BE2C (cell line): ENCODE measurements around the gene HOXC10.

Source experiments
- DNase-seq: peaks from one replicate; pipeline ENCODE4 v3.0.0-alpha.2; 2020
- H3K27me3 ChIP-seq: fragments of 250-450 bp; sonication (Bioruptor Pico); 2 replicates; pipeline ENCODE4 v1.5.1; 2020; ENCODE audit warnings: mild to moderate bottlenecking
- H3K36me3 ChIP-seq: fragments of 250-450 bp; sonication (Bioruptor Pico); 2 replicates; pipeline ENCODE4 v1.5.1; 2020; ENCODE audit warnings: mild to moderate bottlenecking
- H3K4me1 ChIP-seq: fragments of 250-450 bp; sonication (Bioruptor Pico); 2 replicates; pipeline ENCODE4 v1.5.1; 2020
- H3K4me3 ChIP-seq: 2 replicates; pipeline ENCODE4 v1.5.1; 2011; ENCODE audit warnings: low read depth, low read length
- H3K9me3 ChIP-seq: fragments of 250-450 bp; sonication (Bioruptor Pico); 2 replicates; pipeline ENCODE4 v1.5.1; 2020
- TF ChIP-seq, protein P1 (sequence below): IDR thresholded peaks from 2 replicates; pipeline ENCODE4 v1.5.1; 2012; ENCODE audit warnings: mild to moderate bottlenecking, low read depth, low read length

The HOXC10 gene

DNA sequence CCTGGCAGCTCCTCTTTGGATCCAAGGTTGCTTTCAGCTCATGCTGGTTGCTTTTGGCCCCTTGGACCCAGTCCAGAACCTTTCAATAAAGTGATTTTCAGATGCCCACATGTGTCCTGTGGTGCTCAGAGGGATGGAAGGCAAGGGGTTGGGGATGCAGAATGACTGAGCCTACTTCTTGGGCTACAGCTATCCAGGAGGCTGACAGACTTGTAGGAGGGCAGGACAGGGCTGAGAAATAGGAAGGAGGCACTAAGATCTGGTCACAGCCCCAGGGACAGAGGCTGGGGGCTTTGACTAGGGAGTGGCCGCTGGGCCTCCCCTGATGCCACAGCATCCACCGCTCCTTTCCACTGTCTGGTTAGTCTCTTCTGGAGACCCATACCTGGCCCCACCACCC, 13.3 kb upstream of the HOXC10 start:
- Histone ChIP-seq H3K9me3 (no peaks in the 10 kb centered on the region), H3K36me3 (no peaks in the 10 kb centered on the region), H3K4me1 (peaks cover 25% of the 10 kb centered on the region), H3K27me3 (peaks cover 23% of the 10 kb centered on the region), H3K4me3 (no peak overlapping the region)
- no peak for DNase-seq
- TF ChIP-seq, protein P1, sequence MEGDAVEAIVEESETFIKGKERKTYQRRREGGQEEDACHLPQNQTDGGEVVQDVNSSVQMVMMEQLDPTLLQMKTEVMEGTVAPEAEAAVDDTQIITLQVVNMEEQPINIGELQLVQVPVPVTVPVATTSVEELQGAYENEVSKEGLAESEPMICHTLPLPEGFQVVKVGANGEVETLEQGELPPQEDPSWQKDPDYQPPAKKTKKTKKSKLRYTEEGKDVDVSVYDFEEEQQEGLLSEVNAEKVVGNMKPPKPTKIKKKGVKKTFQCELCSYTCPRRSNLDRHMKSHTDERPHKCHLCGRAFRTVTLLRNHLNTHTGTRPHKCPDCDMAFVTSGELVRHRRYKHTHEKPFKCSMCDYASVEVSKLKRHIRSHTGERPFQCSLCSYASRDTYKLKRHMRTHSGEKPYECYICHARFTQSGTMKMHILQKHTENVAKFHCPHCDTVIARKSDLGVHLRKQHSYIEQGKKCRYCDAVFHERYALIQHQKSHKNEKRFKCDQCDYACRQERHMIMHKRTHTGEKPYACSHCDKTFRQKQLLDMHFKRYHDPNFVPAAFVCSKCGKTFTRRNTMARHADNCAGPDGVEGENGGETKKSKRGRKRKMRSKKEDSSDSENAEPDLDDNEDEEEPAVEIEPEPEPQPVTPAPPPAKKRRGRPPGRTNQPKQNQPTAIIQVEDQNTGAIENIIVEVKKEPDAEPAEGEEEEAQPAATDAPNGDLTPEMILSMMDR: no peak

DNA sequence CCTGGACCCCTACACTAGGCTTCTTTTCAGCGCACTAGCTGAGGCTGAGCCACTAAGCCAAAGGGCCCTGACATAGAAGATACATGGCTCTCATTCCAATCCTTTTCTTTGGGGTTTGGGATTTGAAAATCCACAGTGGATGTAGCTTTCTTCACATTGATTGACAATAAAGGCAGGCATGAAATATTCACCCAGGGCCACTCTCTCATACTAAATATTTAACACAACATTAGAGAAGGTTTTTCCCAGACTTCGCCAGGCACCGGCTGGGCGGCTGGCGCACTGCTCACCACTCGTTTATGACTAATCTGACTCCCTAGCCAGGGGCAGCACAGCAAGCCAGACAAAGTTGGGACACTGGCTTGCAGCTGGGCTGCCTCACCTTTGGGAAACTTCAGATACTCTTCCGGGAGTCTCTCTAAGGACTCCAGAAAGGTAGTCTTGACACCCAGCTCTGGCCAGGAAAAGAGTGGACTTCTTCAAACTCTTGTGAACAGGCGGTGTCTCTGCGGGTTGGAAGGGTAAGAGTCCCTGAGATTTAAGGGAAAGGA, 12.7 kb upstream of the HOXC10 start:
- Histone ChIP-seq H3K27me3 (peaks cover 23% of the 10 kb centered on the region), H3K9me3 (no peaks in the 10 kb centered on the region), H3K4me3 (no peak overlapping the region), H3K36me3 (no peaks in the 10 kb centered on the region), H3K4me1 (peaks cover 25% of the 10 kb centered on the region)
- TF ChIP-seq, protein P1: no peak
- no peak for DNase-seq

DNA sequence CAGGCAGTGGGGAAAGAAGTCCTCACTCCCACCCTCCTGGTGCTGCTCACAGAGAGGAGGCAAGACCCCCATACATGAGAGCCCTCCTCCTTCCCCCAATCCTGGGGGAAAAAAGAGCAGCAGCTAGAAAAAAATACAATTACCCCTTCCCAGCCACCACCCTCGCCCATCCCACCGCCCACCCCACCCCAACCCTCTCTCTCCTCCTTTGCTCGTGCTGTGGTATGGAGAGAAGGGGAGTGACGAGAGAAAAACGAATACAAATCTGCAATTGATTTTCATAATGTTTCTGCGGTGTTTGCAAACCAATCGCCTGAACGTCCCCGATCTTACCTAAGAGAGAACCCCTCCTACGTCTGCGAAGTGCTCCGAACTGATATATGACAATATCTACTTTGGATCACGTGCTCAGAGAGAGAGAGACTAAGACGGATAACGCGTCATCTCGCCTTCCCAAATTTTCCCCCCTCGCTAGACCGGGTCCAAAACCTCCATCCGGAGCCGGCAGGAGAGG, 12.2 kb upstream of the HOXC10 start, which contains the start of gene HOXC11:
Gene HOXC11, plus strand, starts transcription at position 405 of the 514 bp plus-strand sequence. CDS start 116 bp downstream, outside the sequence.
- Histone ChIP-seq H3K4me3 (peak within 1 kb of the TSS; percentile 70), H3K36me3 (no peaks in the 10 kb centered on the region), H3K4me1 (peaks cover 20% of the 10 kb centered on the region), H3K27me3 (peaks cover 23% of the 10 kb centered on the region), H3K9me3 (no peaks in the 10 kb centered on the region)
- TF ChIP-seq, protein P1: no peak
- DNase-seq: no peak

DNA sequence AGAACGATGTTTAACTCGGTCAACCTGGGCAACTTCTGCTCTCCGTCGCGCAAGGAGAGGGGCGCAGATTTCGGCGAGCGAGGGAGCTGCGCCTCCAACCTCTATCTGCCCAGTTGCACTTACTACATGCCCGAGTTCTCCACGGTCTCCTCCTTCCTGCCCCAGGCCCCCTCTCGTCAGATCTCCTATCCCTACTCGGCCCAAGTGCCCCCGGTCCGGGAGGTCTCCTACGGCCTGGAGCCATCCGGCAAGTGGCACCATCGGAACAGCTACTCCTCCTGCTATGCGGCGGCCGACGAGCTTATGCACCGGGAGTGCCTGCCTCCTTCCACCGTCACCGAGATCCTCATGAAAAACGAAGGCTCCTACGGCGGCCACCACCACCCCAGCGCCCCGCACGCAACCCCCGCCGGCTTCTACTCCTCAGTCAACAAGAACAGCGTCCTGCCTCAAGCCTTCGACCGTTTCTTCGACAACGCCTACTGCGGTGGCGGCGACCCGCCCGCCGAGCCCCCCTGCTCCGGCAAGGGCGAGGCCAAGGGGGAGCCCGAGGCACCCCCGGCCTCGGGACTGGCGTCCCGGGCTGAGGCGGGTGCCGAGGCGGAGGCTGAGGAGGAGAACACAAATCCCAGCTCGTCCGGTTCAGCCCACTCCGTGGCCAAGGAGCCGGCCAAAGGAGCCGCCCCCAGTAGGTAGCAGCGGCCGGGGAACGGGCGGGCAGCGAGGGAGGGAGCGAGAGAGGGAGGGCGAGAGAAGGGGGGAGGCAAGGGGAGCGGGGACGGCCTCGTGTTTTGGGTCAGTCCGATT, 11.5 kb upstream of the HOXC10 start:
- H3K4me1 ChIP-seq: peaks cover 13% of the 10 kb centered on the region
- no peak for DNase-seq
- H3K4me3 ChIP-seq: peak overlapping the region; percentile 70
- no peaks in the 10 kb centered on the region for H3K36me3 ChIP-seq
- no peaks in the 10 kb centered on the region for H3K9me3 ChIP-seq
- TF ChIP-seq, protein P1: no peak
- H3K27me3 ChIP-seq: peaks cover 23% of the 10 kb centered on the region

DNA sequence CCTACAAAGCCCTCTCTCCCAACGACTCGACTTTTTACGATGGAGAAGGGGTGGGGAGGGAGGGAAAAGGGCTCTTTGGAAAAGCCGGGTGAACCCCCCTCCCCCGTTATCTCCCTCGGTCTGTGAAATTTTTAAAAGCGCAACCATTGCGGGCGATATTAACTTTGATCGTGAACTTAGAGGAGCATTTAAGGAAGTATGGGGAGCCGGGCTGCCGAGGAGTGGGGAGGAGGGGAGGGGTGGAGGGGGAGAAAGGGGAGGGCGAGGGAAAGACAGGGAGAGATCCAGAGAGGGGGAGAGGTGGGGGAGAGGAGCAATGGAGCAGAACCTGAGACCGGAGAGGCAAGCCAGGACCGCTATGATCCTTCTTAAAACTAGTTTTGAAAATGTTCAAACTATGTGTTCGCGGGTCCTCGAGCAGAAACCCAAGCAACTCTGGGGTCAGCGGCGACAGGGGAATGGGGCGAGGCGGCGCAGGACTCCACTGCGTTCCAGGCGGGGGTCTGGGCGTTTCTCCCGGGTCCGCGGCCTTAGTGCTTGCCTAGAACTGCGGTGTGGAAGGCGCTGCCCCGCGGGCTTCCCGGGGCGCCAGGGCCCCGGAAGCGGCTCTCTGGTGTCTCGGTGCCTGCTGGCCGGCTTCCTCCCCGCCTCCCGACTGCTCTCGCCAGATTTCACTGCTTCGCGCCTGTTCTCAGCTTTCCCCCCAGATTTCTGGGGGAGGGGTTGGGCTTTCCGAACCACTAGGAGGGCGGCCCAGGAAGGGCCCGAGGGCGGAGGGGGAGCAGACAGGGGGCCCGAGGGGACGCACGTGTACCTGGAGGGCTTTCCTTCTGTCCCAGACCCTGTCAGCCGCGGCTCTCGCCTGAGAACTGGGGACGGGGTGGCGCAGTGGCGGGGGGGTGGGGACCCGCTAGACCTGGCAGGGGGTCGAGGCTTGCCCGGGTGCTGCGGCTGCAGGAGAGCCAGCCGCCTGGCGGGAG, 10.6 kb upstream of the HOXC10 start, which contains the start of gene HOTAIR:
Gene HOTAIR, minus strand, starts transcription at position 871 of the 980 bp plus-strand sequence.
- TF ChIP-seq, protein P1: no peak
- peak; percentile 58 for DNase-seq
- H3K4me3 ChIP-seq: peak within 1 kb of the TSS; percentile 70
- H3K36me3 ChIP-seq: no peaks in the 10 kb centered on the region
- H3K9me3 ChIP-seq: no peaks in the 10 kb centered on the region
- H3K4me1 ChIP-seq: 0 out of 2 replicates have a peak, but pooled peaks cover 4% of the 10 kb centered on the region
- peaks cover 23% of the 10 kb centered on the region for H3K27me3 ChIP-seq
